ENCODE results near the gene SPTBN1.

GRCh38 chr2:54632733-54633692, 176.9 kb downstream of the SPTBN1 start:
- TF ChIP-seq EZH2 (IDR thresholded peaks at IDR 0.05; ENCODE audit: low read depth, unreplicated experiment) (no peak), CTCF (conservative IDR thresholded peaks at IDR 0.05; ENCODE audit: low read depth in 2 of 2) (no peak)

All from GM23338 (cell line).